Measurements from ENCODE around the gene CYP1B1. TPM values are rescaled to one million over a fixed set of nuclear protein-coding genes. Genes with fewer than 3 reads are reported as not detected.

CYP1B1 gene
- polyA plus RNA-seq, 3 donors = 63.2 to 250 (median 162) TPM

DNA sequence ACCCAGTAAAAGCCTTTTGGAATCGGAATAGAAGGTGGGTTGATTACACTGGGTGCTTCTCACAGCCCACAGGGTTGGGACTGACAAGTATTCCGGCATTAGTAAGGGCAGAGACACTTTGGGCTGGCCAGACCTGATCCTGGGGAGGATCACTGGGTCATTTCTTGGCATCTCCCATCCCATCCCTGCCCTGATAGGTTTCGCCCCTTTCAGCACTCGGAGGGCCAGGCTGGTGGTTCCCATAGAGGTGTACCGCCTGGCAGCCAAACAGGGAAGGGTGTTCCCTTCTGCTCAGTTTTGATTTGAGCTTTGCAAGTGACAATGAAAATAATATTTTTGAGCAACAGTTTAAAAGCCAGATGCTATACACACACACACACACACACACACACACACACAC, 37.3 kb downstream of the CYP1B1 start:
- Histone ChIP-seq H3K4me1 (ENCODE audit: control insufficient read depth in 1 of 2, insufficient read depth in 2 of 2, low read length in 2 of 2) (peaks cover 9 to 10% of the 10 kb centered on the region in 2 donors), H4K20me1 (ENCODE audit: insufficient read depth, low read length) (no peaks in the 10 kb centered on the region), H3K36me3 (replicated peaks in 1 of 2; ENCODE audit: control insufficient read depth in 1 of 2, insufficient read depth in 2 of 2, low read length in 2 of 2) (no peaks in the 10 kb centered on the region), H3K4me2 (replicated peaks; ENCODE audit: extremely low read depth, low read length, poor library complexity, severe bottlenecking) (peak overlapping the region; percentile 63), H3K27me3 (ENCODE audit: control insufficient read depth in 2 of 2, insufficient read depth in 2 of 2, low read length in 2 of 2) (peaks cover 43 to 47% of the 10 kb centered on the region in 2 donors), H2AFZ (ENCODE audit: insufficient read depth, low read depth, low read length, poor library complexity, severe bottlenecking) (no peak overlapping the region), H3K79me2 (ENCODE audit: insufficient read depth, low read length) (no peaks in the 10 kb centered on the region), H3K4me3 (replicated peaks in 1 of 3; ENCODE audit: low read depth in 2 of 3, low read length in 3 of 3) (peak overlapping the region in 1 of 3 experiments; percentile 60), H3K9ac (ENCODE audit: insufficient read depth, low read length, poor library complexity, severe bottlenecking) (no peak overlapping the region), H3K27ac (ENCODE audit: low read depth in 1 of 2, low read length in 2 of 2) (no peak overlapping the region), H3K9me3 (replicated peaks in 1 of 2; ENCODE audit: control insufficient read depth in 1 of 2, insufficient read depth in 1 of 2, low read length in 2 of 2) (peaks cover 0 to 6% of the 10 kb centered on the region in 2 donors)
- Mint-ChIP-seq H3K4me1 (peaks cover 14% of the 10 kb centered on the region), H3K27me3 (ENCODE audit: low read depth in 3 of 3) (peaks cover 48 to 57% (median 50%) of the 10 kb centered on the region in 3 donors), H3K4me3 (peak overlapping the region in 1 of 2 donors; percentile 91), H3K9me3 (peaks cover 0 to 11% (median 6%) of the 10 kb centered on the region in 7 donors), H3K27ac (no peak overlapping the region), H3K36me3 (peaks cover 3 to 8% of the 10 kb centered on the region in 2 donors)
- no peak for DNase-seq
- TF ChIP-seq, protein P1, sequence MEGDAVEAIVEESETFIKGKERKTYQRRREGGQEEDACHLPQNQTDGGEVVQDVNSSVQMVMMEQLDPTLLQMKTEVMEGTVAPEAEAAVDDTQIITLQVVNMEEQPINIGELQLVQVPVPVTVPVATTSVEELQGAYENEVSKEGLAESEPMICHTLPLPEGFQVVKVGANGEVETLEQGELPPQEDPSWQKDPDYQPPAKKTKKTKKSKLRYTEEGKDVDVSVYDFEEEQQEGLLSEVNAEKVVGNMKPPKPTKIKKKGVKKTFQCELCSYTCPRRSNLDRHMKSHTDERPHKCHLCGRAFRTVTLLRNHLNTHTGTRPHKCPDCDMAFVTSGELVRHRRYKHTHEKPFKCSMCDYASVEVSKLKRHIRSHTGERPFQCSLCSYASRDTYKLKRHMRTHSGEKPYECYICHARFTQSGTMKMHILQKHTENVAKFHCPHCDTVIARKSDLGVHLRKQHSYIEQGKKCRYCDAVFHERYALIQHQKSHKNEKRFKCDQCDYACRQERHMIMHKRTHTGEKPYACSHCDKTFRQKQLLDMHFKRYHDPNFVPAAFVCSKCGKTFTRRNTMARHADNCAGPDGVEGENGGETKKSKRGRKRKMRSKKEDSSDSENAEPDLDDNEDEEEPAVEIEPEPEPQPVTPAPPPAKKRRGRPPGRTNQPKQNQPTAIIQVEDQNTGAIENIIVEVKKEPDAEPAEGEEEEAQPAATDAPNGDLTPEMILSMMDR (IDR thresholded peaks at IDR 0.05) = no peak
- WGBS (ENCODE audit: insufficient coverage) = no CpG with 5 or more reads among the region's 5 CpGs
- intact Hi-C loops (cut with micrococcal nuclease) = no loop called here

DNA sequence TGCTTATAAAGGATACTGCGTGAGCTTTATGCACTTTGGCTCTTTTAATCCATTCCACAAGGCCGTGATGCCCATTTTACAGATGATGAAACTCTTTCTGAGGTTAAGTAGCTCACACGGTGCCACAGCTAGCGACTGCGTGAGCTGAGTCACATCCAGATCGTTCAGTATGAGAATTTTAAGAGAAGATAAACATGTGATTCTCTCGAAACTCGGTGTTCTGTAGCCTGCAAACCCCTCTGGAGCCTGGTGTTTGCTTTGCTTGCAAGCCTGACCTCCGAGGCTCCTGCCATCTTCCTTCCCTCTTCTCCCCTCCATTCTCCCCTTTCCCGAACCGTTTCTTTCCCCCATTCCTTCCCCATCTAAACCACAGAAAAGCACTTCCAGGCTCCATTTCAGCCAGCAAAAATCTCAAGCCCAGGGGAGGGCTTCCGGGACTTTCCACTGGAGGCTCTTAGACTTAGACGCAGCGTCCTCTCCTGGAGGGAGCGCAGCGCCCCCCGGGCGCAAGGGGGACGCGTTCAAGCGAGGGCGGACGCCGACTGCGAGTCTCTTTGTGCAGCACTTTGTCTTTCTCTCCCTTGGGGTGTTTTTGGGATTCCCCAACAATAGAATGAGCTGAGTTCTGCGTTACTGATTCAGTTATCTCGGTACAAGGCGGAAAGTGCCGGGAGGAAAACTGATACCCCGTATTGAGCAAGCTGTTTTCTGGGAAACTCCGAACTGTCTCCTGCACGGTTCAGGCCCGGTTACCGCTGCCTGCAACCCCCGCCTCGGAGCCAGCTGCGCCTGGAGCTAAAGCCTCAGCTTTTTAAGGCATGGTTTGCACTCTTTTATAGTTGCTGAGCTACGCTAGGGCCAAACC, 38.0 kb downstream of the CYP1B1 start:
- intact Hi-C loops (cut with micrococcal nuclease) = no loop called here

More for the DNA sequence above, 38.0 kb downstream of the CYP1B1 start:
- Mint-ChIP-seq H3K4me3 (peak overlapping the region; percentile 69 to 91), H3K4me1 (peaks cover 14% of the 10 kb centered on the region), H3K27ac (no peak overlapping the region), H3K36me3 (peaks cover 3 to 8% of the 10 kb centered on the region in 2 donors), H3K27me3 (ENCODE audit: low read depth in 3 of 3) (peaks cover 47 to 56% (median 51%) of the 10 kb centered on the region in 3 donors), H3K9me3 (peaks cover 0 to 11% (median 6%) of the 10 kb centered on the region in 7 donors)
- H4K20me1 ChIP-seq (ENCODE audit: insufficient read depth, low read length) = no peaks in the 10 kb centered on the region
- peaks cover 9 to 10% of the 10 kb centered on the region in 2 donors for H3K4me1 ChIP-seq (ENCODE audit: control insufficient read depth in 1 of 2, insufficient read depth in 2 of 2, low read length in 2 of 2)
- H2AFZ ChIP-seq (ENCODE audit: insufficient read depth, low read depth, low read length, poor library complexity, severe bottlenecking) = peak overlapping the region; percentile 77
- WGBS (ENCODE audit: insufficient coverage) = 11% methylated on average over 26 of the region's 38 CpGs
- H3K27me3 ChIP-seq (ENCODE audit: control insufficient read depth in 2 of 2, insufficient read depth in 2 of 2, low read length in 2 of 2) = peaks cover 43 to 47% of the 10 kb centered on the region in 2 donors
- no peak overlapping the region for H3K27ac ChIP-seq (ENCODE audit: low read depth in 1 of 2, low read length in 2 of 2)
- TF ChIP-seq, protein P1 (IDR thresholded peaks at IDR 0.05) = no peak
- H3K9me3 ChIP-seq (replicated peaks in 1 of 2; ENCODE audit: control insufficient read depth in 1 of 2, insufficient read depth in 1 of 2, low read length in 2 of 2) = peaks cover 0 to 6% of the 10 kb centered on the region in 2 donors
- H3K4me3 ChIP-seq (replicated peaks in 1 of 3; ENCODE audit: low read depth in 2 of 3, low read length in 3 of 3) = peak overlapping the region in 2 of 3 experiments; percentile 4 to 60
- no peak overlapping the region for H3K9ac ChIP-seq (ENCODE audit: insufficient read depth, low read length, poor library complexity, severe bottlenecking)
- H3K4me2 ChIP-seq (replicated peaks; ENCODE audit: extremely low read depth, low read length, poor library complexity, severe bottlenecking) = peak overlapping the region; percentile 63
- DNase-seq = peak in 2 of 3 donors; percentile 7 to 69
- H3K36me3 ChIP-seq (replicated peaks in 1 of 2; ENCODE audit: control insufficient read depth in 1 of 2, insufficient read depth in 2 of 2, low read length in 2 of 2) = no peaks in the 10 kb centered on the region
- H3K79me2 ChIP-seq (ENCODE audit: insufficient read depth, low read length) = no peaks in the 10 kb centered on the region
